Bone marrow (tissue), 2 donors: Measurements from ENCODE around the gene SUSD4.
"Not testable (repeated sequence)": the region's sequence is repeated elsewhere in the genome, so short reads cannot be mapped to it uniquely, and the experiment has no call there.

Source experiments
- DNase-seq, 2 donors: peaks; one replicate each; lab custom pipeline; 2025; lab: John Stamatoyannopoulos, UW

The SUSD4 gene

DNA sequence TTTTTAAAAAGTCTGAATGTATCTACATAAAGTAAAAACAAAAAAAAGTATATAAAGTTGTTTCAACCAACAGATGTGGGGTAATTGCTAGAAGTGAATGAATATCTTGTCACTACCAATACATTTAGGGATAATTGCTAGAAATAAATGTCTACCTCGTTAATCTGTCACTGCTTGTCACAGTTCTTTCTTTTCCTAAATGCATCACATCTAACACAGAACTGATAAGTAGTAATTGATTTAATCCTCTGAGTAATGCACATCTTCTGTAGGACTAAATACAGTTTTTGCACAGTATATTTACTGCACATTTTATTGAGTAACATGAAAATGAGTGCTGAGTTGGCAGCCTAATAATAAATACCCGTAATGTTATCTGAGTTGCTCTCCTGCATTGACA is 72.2 kb downstream of the SUSD4 start:
- DNase-seq: no peak

GRCh38 chr1:223290397-223290796 is 73.6 kb downstream of the SUSD4 start:
- DNase-seq: no peak

DNA sequence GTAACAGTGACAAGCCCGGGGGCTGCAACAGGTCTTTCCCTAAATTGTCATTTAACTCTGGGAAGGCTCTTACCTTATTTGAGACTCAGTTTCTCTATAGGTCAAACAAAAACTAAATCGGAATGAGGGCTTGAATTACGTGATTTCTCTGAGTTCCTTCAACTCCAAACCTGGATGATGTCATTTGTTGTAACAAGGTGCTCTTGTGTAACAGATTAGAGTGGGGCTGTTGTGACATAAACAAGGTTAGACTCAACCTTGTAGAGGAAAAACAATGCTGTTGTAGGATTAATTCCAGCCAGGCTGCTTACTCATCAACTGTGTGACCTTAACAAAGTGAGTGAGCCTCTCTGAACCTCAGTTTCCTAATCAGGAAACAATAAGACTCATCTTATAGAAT is 74.4 kb downstream of the SUSD4 start:
- DNase-seq: no peak

DNA sequence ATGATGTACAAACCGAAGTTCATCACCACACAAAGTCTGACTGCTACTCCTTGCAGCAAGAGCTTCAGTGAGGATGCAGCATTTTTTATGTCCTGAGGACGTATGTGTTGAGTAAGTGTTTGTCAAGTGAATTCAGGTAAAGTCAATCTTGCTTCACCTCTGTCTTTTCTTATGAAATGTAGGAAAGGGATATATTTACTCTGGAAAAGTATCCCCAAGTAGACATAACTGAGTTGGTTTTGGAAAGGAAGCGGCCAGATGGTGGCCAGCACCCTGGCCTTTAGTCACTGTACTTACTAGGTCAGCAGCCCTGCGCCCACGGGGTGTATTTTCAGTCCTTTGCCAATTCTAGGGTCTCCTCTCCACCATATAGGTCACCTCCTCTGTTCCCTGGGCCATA is 75.2 kb downstream of the SUSD4 start:
- no peak for DNase-seq

- DNase-seq: no peak
These were observed 78.5 kb downstream of the SUSD4 start for GRCh38 chr1:223285452-223285851.

DNA sequence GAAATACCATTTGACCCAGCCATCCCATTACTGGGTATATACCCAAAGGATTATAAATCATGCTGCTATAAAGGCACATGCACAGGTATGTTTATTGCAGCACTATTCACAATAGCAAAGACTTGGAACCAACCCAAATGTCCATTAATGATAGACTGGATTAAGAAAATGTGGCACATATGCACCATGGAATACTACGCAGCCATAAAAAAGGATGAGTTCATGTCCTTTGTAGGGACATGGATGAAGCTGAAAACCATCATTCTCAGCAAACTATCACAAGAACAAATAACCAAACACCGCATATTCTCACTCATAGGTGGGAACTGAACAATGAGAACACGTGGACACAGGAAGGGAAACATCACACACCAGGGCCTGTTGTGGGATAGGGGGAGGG is 80.3 kb downstream of the SUSD4 start:
- DNase-seq: not testable (repeated sequence)

GRCh38 chr1:223278311-223278710 is 85.7 kb downstream of the SUSD4 start:
- not testable (repeated sequence) for DNase-seq

DNA sequence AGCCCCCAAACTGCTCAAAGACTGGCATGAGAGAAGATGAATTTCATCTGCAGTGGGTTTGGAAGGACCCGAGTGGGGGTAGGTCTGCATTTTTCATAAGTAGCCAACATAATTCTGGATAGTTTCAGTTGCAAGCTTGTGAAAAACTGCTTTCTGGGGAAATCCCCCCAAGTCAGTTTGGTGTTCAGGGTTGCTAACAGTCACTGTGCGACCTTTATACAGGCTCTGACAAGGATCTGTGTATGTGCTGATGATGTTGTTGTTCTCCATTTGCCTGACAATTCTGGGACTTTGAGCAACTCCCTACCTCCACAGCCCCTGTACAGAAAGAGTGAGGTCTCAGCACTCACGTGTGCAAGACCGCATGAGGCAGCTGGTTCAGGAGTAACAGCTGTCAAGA is 87.9 kb downstream of the SUSD4 start:
- no peak for DNase-seq

DNA sequence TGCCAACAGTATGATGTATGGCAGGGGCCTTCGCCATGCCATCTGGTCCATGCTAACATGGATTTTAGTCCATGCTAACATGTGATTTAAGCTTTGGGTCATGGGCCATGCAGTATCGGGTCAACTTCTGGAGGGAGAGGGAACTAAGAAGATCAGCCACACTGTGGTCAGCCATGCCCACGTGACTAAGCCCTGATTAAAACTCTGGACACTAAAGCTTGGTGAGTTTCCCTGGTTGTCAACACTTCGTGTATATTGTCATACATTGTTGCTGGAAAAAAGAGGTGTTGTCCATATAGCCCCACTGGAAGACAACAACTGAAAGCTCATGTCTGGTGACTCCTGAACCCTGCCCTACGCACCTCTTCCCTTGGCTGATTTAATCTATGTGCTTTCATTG is 90.5 kb downstream of the SUSD4 start:
- DNase-seq: no peak

DNA sequence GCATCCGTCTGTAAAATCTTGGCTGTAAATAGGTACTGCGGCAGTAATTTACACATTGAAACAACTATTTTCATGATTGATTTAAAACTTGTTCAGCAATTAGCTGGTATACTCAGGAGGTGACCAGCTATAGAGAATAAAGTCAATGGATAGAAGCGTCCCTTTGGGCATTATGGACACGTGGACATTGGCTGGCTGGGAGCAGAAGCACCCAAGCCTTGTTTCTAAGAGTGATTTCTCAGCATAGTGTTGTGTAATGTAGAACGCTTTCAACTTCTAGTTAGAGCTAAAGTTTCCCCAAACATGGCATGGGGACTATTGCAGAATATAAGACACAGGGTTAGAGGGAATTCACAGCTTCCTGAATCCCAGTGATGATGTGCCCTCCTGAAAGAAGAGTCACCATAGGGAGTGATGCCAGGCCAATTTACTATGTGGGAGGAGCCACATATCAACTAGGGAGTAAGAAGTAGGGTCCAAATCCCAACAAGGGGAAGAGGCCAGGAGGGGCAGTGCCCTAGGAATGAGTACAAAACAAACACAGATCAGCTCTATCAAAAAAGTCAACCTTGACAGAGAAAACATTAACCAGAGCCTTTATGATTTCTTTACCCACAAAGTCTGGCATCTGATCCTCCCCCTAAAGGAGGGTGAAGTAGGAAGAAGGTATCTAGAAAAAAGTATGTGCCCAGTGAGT is 92.7 kb downstream of the SUSD4 start:
- no peak for DNase-seq

DNA sequence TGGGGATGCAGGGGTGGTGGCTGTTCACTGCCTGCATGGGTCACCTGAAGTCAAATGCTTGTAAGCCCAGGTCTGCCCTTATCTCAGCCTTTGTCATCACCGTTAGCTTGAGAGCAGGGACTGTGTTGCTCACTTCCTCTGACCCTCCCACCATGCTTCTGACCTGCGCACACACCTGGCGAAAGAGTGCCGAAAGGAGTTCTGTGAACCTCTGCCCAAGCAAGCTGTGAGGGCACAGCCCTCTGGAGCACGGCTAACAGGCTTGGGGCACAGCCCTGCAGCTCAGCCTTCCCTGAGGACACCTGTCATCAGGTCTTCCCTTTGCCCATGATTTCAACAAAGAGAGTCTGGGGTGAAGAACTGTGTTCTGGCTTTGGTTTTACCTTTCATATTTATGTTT is 93.8 kb downstream of the SUSD4 start:
- no peak for DNase-seq

DNA sequence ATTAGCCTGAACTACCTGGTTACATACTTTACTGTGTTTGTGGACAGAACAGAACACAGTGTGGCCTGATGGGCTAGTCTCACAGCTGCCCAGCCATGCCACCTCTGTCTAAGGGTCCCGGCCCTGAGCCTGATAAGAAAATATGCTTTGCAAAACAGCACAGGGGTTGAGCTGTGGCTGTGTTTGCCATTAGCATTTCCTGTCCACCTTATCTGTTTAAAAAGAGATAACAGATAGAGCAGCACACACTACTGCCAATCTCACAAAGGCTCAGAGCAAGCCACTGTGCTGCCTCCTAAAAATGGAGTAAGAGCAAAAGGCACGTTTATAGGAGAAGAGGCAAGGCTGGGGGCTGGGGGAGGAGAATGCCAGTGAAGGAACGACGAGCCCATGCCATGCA is 95.0 kb downstream of the SUSD4 start:
- DNase-seq: no peak

DNA sequence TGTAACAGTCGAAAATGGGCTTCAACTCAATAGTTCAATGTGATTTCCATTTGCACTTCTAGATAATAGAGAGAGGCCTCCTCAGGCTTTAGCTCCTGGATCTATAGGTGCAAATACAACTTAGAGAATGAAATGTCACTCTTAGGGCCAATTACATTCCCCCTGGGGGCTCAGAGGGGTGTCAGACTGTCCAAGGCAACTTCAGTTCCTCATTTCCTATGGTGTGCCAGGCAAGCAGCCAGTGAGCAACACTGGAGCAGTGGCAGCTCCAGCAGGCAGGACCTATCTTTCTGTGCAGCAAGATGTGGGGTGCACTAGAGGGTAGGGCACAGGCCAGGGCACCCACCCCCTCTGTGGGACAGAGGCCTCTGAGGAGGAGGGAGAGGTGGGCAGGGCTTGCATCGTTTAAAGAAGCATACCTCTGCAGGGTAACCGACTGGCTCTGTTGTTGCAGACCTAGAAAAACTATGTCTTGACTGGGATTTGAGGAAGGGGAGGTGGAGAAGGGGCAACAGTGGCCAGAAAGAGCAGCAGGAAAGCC is 97.3 kb downstream of the SUSD4 start:
- DNase-seq: no peak

- DNase-seq: no peak
These were observed 98.7 kb downstream of the SUSD4 start for GRCh38 chr1:223264983-223265908.

GRCh38 chr1:223264529-223264928 is 99.4 kb downstream of the SUSD4 start:
- no peak for DNase-seq

- no peak for DNase-seq
These were observed 102.1 kb downstream of the SUSD4 start for GRCh38 chr1:223261914-223262313.

GRCh38 chr1:223260712-223261111 is 103.3 kb downstream of the SUSD4 start:
- DNase-seq: no peak

GRCh38 chr1:223259462-223259861 is 104.5 kb downstream of the SUSD4 start:
- DNase-seq: no peak

- DNase-seq: no peak
These were observed 105.2 kb downstream of the SUSD4 start for GRCh38 chr1:223258751-223259198.

DNA sequence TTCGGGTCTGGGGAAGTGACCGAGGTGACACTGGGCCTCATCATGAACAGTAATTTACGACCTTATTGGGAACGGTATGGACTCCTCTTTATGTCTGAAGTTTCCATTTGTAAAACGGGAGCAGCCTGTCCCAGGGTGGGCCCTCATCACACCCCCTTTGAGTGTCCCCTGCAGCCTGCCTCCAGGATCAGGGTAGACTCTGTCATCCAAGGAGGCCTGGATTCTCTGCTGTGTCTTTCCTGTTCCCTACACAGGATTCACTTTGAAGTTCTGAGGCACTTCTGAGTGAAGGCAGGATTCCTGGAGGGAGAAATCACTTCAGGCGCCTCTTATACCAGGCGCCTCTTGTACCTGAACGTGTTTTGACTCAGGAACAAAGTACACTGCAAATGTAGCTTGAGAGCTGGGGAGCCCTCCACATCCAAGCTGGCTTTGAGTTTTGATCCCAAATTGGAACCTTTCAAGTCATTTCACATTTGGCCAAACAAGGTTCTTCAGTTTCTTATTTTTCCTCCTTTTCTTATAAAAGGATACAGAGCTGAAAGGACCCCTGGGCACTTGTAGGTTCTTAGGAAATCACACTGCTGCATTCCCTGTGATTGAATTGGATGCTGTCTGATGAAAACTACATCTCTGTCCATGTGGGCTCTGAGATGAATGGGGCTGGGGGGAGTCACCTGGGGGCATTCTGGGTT is 106.0 kb downstream of the SUSD4 start:
- DNase-seq: no peak

GRCh38 chr1:223256034-223256433 is 107.9 kb downstream of the SUSD4 start:
- no peak for DNase-seq

GRCh38 chr1:223253916-223254315 is 110.1 kb downstream of the SUSD4 start:
- no peak for DNase-seq
